Measurements from ENCODE around the gene NPM1.
"Not testable (repeated sequence)": the region's sequence is repeated elsewhere in the genome, so short reads cannot be mapped to it uniquely, and the experiment has no call there.

The NPM1 gene

GRCh38 chr5:171387345-171387969, at the start of gene NPM1:
TSS of gene NPM1 (plus strand) at chr5:171387849. CDS start at chr5:171387949, 100 bp downstream.
- peak; percentile 98 for DNase-seq

- DNase-seq = no peak
These were observed 47.6 kb upstream of the NPM1 start for GRCh38 chr5:171340042-171340441.

GRCh38 chr5:171340491-171340890, 47.2 kb upstream of the NPM1 start:
- DNase-seq = no peak

- peak; percentile 5 for DNase-seq
These were observed 45.1 kb upstream of the NPM1 start for GRCh38 chr5:171342362-171343111.

- no peak for DNase-seq
These were observed 42.6 kb upstream of the NPM1 start for GRCh38 chr5:171344936-171345608.

GRCh38 chr5:171351536-171352073, 36.0 kb upstream of the NPM1 start:
- no peak for DNase-seq

GRCh38 chr5:171355302-171355724, 32.3 kb upstream of the NPM1 start:
- DNase-seq = no peak

GRCh38 chr5:171357843-171358242, 29.8 kb upstream of the NPM1 start:
- DNase-seq = no peak

- not testable (repeated sequence) for DNase-seq
These were observed 26.5 kb upstream of the NPM1 start for GRCh38 chr5:171361151-171361550.

GRCh38 chr5:171363249-171363648, 24.4 kb upstream of the NPM1 start:
- not testable (repeated sequence) for DNase-seq

GRCh38 chr5:171363846-171364245, 23.8 kb upstream of the NPM1 start:
- DNase-seq = no peak

GRCh38 chr5:171365351-171365750, 22.3 kb upstream of the NPM1 start:
- no peak for DNase-seq

GRCh38 chr5:171366645-171367044, 21.0 kb upstream of the NPM1 start:
- DNase-seq = no peak

- no peak for DNase-seq
These were observed 20.0 kb upstream of the NPM1 start for GRCh38 chr5:171367424-171368370.

- DNase-seq = no peak
These were observed 18.6 kb upstream of the NPM1 start for GRCh38 chr5:171369056-171369455.

- DNase-seq = no peak
These were observed 17.8 kb upstream of the NPM1 start for GRCh38 chr5:171369898-171370297.

- not testable (repeated sequence) for DNase-seq
These were observed 16.8 kb upstream of the NPM1 start for GRCh38 chr5:171370881-171371280.

GRCh38 chr5:171371326-171371725, 16.3 kb upstream of the NPM1 start:
- DNase-seq = no peak

GRCh38 chr5:171379961-171380360, 7.7 kb upstream of the NPM1 start:
- no peak for DNase-seq

GRCh38 chr5:171384416-171384815, 3.2 kb upstream of the NPM1 start:
- DNase-seq = not testable (repeated sequence)

- DNase-seq = not testable (repeated sequence)
These were observed 2.6 kb upstream of the NPM1 start for GRCh38 chr5:171384999-171385398.

GRCh38 chr5:171386006-171386671, 1.5 kb upstream of the NPM1 start:
- no peak for DNase-seq

Measured in activated T-cell treated with anti-CD3 and anti-CD28 coated beads for 4 hours (primary cell).